RPMI8226 (cell line): ENCODE data around the gene OR1A1.
A peak's percentile ranks its signal among the peaks of the same experiment; 100 is the strongest.
"Not testable (repeated sequence)": the region's sequence is repeated elsewhere in the genome, so short reads cannot be mapped to it uniquely, and the experiment has no call there.

Experiments
- DNase-seq: peaks from one replicate; pipeline ENCODE4 v3.0.0-alpha.2; 2015

OR1A1 gene, protein sequence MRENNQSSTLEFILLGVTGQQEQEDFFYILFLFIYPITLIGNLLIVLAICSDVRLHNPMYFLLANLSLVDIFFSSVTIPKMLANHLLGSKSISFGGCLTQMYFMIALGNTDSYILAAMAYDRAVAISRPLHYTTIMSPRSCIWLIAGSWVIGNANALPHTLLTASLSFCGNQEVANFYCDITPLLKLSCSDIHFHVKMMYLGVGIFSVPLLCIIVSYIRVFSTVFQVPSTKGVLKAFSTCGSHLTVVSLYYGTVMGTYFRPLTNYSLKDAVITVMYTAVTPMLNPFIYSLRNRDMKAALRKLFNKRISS

DNA sequence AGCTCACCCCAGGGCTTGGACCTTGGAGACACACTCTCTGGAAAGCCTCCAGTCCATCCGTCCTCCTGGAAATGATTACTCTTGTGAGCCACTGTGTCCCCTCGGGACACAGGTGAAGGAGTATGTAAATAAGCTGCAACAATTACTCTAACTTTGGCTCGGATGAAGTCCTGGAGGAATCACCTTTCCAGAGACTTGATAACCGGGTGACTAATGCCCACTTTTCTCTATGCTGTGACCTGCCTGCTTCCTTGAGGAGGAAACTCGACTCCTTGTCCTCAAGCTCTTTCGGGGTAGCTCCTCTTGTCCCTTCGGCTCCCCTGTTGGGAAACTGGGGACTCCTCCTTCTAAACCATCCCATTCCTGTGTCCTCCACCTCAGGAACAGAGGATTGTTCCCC, at the start of gene OR1A1:
OR1A1 (plus strand) TSS at position 301 of the 400 bp plus-strand sequence. CDS start 7,954 bp downstream, outside the sequence.
- no peak for DNase-seq

DNA sequence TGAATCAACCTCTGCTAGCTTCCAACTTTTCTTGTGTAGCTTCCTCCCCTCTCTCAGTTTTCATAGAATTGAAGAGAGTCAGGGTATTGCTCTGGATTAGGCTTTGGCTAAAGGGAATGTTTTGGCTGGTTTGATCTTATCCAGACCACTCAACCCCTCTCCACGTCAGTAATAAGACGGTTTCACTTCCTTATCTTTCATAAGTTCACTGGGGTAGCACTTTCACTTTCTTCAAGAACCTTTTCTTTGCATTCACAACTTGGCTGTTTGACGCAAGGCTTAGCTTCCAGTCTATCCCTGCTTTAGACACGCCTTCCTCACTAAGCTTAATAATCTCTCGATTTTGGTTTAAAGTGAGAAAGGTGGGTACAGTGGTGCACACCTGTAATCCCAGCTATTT, 39.9 kb upstream of the OR1A1 start:
- peak; percentile 7 for DNase-seq

DNA sequence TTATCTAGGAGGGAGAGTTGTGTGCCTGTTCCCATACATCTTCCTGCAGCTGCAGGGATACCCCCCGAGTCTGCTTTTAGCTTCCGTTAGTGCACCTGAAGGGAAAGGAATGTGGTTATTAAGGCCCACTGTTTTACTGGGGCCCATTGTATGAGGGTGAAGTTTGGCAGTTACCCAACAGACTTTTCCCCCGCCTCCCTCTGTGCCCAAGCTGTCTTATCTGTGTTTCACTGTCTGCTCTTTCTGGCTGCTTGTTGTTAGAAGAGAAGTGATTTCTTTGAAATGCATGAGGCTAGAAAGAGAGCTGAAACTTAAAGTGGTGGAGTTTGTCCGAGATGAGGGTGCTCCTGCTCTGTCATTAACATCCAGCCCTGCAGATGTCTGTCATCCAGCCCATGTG, 17.5 kb upstream of the OR1A1 start:
- DNase-seq, result no peak

DNA sequence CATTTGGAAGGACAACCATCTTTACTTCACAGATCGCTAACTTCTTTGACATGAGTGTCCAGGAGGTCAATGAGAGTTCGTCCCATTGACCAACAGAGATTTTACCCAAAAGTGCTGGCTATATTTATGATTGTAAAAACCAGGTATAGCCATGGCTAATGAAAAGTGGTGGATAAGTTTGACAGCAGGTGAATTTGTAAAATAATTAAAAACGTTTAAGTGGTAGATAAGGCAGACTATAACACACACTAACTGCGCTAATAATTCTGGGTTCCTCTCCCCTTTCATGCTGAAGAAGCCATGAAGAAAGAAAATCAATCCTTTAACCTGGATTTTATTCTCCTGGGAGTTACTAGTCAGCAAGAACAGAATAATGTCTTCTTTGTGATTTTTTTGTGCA, 10.2 kb upstream of the OR1A1 start, which contains the start of gene OR1A2:
OR1A2 (plus strand) TSS at position 301 of the 400 bp plus-strand sequence; CDS start at position 301, 0 bp downstream.
- DNase-seq, result no peak

DNA sequence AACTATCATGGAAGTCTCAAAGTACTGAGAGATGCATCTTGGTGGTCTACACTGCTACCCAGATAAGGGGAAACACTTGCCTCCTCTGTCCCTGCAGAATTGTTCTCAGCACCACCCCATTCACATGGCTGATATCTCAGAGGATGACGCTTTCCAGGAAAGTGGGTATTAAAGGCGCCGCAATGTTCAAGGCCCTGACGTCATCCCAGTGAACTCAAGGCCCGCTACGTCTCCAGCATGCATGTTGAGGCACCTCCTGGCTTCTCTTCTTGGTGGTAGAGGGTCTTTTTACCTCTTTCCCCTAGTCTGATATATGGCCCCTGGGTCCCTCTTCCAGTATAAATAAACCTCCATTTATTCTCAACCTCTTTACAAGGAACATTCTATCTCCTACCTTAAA, 1.0 kb downstream of the OR1A1 start:
- DNase-seq, result no peak

DNA sequence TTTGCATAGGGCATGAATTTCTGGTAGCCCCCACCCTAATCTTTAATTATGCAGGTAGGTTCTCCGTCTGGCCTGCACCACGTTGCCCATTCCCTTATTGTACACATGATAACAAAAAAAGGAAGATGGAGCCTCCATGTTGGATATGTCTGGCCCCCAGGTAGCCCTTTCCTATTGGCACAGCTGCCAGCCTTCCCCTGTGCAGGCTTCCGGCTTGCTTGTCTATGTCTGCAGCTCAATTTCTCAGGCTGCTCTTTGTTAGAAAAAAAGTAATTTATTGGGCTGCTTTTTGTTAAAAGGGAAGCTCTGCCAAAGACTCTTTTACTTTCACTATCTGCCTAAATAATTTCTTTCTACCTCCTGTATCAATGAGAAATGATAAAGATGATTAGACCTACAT, 5.5 kb downstream of the OR1A1 start:
- DNase-seq, result no peak

DNA sequence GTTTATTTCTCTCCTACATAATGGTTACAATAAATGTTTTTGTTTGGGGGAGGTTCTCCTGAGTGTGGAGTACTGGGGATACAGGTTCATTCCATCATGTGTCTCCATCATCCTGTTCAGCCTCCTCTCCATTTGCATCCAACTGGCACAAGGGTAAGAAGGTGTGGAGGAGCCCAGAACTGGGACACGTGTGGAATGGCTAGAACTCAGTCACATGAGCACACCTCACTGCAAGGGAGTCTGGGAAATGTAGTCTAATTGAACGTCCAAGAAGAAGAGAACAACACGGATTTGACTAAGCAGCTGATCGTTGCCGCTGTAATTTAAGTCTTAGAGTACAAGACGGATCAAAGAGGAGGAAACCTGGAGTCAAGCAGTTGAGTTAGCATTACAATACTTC, 6.1 kb downstream of the OR1A1 start:
- no peak for DNase-seq

DNA sequence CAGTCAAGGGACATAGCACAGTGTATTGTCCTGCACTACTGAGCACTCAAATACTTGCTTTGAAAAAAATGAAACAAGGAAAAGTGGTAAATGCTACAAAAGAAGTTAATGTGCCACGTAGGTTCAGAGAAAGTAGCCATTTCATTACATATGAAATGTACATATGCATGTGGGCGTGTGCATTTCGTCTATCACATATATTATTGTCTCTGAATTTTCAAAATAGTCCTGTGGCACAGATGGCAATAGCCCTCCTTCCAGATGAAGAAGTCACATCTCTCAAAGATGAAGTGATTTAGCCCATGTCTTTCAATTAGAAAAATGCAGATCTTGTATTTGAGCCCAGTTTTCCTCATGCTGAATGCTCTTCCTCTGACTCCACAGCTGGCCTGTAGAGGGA, 12.5 kb downstream of the OR1A1 start:
- not testable (repeated sequence) for DNase-seq

DNA sequence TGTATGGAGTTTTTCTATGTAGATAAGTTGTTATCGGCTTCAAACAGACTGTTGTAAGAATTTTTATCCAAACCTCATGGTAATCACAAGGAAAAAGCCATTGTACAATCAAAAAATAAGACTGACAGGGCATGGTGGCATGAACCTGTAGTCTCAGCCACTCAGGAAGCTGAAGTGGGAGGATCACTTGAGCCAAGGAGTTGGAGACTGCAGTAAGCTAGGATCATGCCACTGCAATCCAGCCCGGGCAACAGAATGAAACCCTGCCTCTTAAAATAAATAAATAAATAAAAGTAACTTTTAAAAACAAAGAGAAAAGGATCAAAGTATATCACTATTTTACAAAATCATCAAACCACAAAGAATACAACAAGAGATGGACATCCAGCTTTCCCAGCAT, 14.4 kb downstream of the OR1A1 start:
- no peak for DNase-seq

DNA sequence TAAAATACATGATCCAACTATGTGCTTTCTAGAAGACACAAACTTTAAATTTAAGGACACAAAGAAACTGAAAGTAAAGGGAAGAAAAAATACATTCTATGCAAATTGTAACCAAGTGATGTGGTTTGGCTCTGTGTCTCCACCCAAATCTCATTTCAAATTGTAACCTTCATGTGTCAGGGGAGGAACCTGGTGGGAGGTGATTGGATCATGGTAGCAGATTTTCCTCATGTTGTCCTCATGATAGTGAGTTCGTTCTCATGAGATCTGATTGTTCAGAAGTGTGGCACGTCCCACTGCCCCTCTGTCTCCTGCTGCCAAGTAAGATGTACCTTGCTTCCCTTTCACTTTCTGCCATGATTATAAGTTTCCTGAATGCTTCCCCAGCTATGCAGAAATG, 15.0 kb downstream of the OR1A1 start:
- DNase-seq, result no peak

DNA sequence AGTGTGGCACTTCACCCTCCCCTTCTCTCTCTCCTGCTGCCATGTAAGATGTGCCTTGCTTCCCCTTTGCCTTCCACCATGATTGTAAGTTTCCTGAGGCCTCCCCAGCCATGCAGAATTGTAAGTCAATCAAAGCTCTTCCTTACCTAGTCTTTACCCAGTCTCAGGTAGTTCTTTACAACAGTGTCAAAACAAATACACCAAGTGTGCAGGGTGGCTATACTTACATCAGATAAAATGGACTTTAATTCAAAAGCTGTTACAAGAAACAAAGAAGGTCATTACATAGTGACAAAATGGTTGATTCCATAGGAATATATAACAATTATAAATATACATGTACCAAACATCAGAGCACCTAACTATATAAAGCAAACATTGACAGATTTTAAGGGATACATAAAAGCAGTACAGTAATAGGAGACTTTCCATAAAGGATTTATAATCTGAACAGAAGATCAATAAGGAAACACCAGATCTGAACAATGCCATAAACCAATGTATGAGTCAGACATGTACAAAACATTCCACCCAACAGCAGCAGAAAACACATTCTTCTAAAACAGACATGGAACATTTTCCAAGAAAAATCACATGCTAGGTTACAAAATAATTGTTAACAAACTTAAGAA, 17.4 kb downstream of the OR1A1 start:
- DNase-seq, result not testable (repeated sequence)

DNA sequence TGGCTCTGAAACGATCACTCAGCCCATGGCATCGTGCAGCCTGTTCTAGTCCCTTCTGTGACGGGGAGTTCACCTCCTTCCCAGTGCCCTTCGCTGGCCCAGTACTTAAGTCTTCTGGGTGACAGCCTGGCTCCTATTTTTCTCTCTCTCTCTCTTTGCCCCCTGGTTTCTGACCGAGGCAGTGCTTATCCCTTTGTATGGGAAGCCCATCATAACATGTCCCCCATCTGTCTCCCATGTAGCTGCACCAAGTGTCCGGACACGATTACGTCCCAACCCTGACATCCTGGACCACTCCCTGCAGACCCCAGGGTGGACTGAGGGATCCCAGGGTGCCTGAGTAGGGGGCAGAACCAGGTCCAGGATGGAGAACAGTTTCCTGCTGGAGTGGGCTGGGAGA, 24.8 kb downstream of the OR1A1 start:
- not testable (repeated sequence) for DNase-seq

DNA sequence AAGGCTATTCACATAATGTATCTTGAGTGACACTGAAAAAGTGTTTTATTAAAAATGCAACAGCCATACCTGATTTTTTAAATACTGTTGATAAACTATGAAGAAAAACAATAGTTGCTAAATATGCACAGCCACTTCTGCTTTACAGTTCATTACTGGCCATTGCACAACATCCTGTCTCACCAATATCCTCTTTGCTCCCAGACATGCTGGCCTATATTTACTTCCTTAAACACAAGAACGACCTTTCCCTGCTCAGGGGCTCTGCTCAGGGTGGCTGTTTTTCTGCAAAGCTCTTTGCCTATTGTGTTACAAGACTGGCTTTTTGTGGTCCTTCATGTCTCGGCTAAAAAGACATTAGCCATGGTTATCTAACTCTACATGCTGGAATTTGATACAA, 31.2 kb downstream of the OR1A1 start:
- DNase-seq, result not testable (repeated sequence)

DNA sequence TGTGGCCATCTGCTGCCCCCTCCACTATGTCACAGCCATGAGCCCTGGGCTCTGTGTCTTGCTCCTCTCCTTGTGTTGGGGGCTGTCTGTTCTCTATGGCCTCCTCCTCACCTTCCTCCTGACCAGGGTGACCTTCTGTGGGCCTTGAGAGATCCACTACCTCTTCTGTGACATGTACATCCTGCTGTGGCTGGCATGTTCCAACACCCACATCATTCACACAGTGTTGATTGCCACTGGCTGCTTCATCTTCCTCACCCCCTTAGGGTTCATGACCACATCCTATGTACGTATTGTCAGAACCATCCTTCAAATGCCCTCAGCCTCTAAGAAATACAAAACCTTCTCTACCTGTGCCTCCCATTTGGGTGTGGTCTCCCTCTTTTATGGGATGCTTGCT, 33.6 kb downstream of the OR1A1 start:
- DNase-seq, result not testable (repeated sequence)

DNA sequence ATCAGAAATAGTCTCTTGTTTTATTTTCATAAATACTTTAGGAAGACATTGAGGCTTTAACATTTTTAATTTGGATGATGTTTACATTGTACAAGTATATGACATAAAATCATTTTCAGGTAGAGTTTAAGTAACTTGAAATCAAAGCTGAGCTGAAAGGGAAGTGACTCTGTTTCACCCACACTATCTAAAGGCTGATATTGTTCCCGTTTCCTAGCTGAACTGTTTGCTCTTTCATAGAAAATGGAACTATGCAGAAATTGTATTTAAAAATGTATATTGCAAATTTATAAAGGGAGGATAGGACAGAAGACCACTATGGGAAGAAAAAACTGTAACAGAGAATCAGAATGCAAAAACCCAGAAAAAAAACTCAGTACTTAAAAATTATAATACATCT, 37.4 kb downstream of the OR1A1 start:
- not testable (repeated sequence) for DNase-seq

DNA sequence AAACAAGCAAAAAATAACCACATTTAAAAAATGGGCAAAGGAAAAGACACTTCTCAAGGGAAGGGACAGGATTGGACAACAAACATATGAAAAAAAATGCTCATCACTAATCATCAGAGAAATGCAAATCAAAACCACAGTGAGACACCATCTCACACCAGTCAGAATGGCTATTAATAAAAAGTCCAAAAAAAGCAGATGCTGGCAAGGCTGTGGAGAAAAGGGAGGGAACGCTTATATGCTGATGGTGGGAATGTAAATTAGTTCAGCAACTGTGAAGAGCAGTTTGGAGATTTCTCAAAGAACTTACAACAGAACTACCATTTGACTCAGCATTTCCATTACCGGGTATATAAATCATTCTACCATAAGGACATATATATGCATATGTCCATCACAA, 41.5 kb downstream of the OR1A1 start:
- DNase-seq, result not testable (repeated sequence)

DNA sequence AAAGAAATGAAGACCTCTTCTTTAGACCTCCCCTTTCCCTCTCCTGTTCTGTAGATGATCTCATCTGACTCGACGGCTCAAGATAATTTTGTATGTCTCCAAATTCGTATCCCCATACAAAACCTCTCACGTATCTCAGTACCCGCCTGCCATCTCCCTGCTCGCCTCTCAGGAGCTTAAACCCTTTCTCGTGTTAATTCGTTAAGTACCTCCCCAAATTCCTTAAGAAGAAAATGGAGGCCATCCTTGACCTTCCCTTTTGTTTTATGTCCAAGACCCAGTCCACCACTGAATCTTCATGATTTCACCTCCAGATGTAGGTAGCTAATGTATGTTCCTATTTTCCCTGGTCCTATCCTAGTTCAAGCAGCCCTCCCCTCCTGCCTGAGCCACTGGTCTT, 49.1 kb downstream of the OR1A1 start:
- DNase-seq, result no peak

DNA sequence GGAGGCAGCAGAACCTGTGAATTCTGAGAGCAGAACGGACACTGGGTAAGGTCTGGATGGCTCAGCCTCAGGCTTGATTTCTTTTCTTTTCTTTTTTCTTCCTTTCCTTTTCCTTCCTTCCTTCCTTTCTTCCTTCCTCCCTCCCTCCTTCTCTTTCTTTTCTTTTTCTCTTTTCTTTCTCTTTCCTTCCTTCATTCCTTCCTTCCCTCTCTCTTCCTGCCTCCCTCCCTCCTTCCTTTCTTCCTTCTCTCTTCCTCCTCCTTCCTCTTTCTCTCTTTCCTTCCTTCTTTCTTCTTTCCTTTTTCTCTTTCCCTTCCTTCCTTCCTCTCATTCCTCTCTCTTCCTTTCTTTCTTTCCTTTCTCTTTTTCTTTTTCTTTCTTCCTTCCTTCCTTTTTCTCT, 52.7 kb downstream of the OR1A1 start:
- DNase-seq, result no peak

DNA sequence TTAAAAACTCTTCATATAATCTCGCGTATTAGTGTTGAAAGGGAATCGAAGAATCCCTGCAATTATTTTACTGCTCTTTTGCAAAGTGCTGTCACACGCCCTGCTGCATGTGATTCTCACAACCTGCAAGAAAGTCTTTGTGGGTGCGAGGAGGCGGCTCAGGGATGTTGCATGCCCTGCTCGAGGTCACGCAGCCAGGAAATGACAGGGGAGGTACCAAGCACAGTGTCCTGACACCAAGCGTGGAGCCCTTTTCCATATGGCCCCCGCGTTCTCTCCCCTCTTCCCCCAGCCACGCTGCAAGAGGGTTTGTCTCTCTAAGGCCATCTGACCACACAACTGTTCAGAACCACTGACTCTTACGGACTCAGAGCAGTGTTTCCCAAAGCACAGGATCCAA, 53.1 kb downstream of the OR1A1 start:
- no peak for DNase-seq
